ENCODE measurements around the gene DLST. TPM values are rescaled to one million over a fixed set of nuclear protein-coding genes. Genes with fewer than 3 reads are reported as not detected.

Gene DLST
- total RNA-seq, 1 experiment from 2014 or later, result 112 TPM

GRCh38 chr14:74950795-74951442 lies 69.2 kb downstream of the DLST start (continued):
- no peak for TF ChIP-seq ZNF512 (CRISPR knock-in tag; IDR thresholded peaks at IDR 0.05; ENCODE audit: borderline replicate concordance)

- CTCF ChIA-PET, result interaction anchor here (0.6 kb wide), 2 partner anchors 9 to 91 kb away, joined by 3 to 4 read pairs; no protein-coding TSS in a partner anchor
- POLR2A ChIA-PET, result no interaction called here
- peaks cover 12% of the 10 kb centered on the region for H3K4me1 Mint-ChIP-seq
- DNase-seq (ENCODE audit: low spot score) (no peak), ATAC-seq (no peak)
- H3K36me3 Mint-ChIP-seq, result no peaks in the 10 kb centered on the region
- peaks cover 9% of the 10 kb centered on the region for H3K27me3 Mint-ChIP-seq (ENCODE audit: low read depth)
- no peaks in the 10 kb centered on the region for H3K9me3 Mint-ChIP-seq
- H3K27ac Mint-ChIP-seq, result peak overlapping the region; percentile 51
- H3K4me3 Mint-ChIP-seq, result no peak overlapping the region
- TF ChIP-seq ZNF219 (CRISPR knock-in tag; IDR thresholded peaks at IDR 0.05; ENCODE audit: borderline replicate concordance), result no peak
- TF ChIP-seq JUN (CRISPR knock-in tag; IDR thresholded peaks at IDR 0.05), result no peak
- TF ChIP-seq FOXP4 (CRISPR knock-in tag; IDR thresholded peaks at IDR 0.05), result no peak
- no peak for TF ChIP-seq ZNF317 (CRISPR knock-in tag; IDR thresholded peaks at IDR 0.05; ENCODE audit: borderline replicate concordance, low read depth)
- TF ChIP-seq ATF1 (CRISPR knock-in tag; IDR thresholded peaks at IDR 0.05), result no peak
- TF ChIP-seq ELF4 (CRISPR knock-in tag; IDR thresholded peaks at IDR 0.05; ENCODE audit: low read depth), result no peak
- no peak for TF ChIP-seq ZNF121 (CRISPR knock-in tag; IDR thresholded peaks at IDR 0.05)
- TF ChIP-seq GRHL2 (CRISPR knock-in tag; IDR thresholded peaks at IDR 0.05; ENCODE audit: insufficient replicate concordance, severe bottlenecking), result no peak
- no peak for TF ChIP-seq FOXJ3 (CRISPR knock-in tag; IDR thresholded peaks at IDR 0.05; ENCODE audit: borderline replicate concordance)
- no peak for TF ChIP-seq STAT6 (CRISPR knock-in tag; conservative IDR thresholded peaks at IDR 0.05; ENCODE audit: low read depth)
- no peak for TF ChIP-seq IRF1 (CRISPR knock-in tag; IDR thresholded peaks at IDR 0.05)
Observed at GRCh38 chr14:74951443-74952179, 69.9 kb downstream of the DLST start.

- ChIA-PET CTCF (interaction anchor here (0.6 kb wide), 2 partner anchors 10 to 91 kb away, joined by 3 to 4 read pairs; no protein-coding TSS in a partner anchor), POLR2A (no interaction called here)
- H3K4me1 Mint-ChIP-seq, result peaks cover 12% of the 10 kb centered on the region
- no peaks in the 10 kb centered on the region for H3K36me3 Mint-ChIP-seq
- ATAC-seq (no peak), DNase-seq (ENCODE audit: low spot score) (no peak)
- H3K4me3 Mint-ChIP-seq, result no peak overlapping the region
- H3K27ac Mint-ChIP-seq, result no peak overlapping the region
- H3K27me3 Mint-ChIP-seq (ENCODE audit: low read depth), result peaks cover 14% of the 10 kb centered on the region
- TF ChIP-seq ZMAT4 (CRISPR knock-in tag; IDR thresholded peaks at IDR 0.05) (no peak), HMGA2 (CRISPR knock-in tag; IDR thresholded peaks at IDR 0.05) (no peak)
- no peaks in the 10 kb centered on the region for H3K9me3 Mint-ChIP-seq
Observed at GRCh38 chr14:74952180-74952665, 70.5 kb downstream of the DLST start.
